ENCODE measurements around the gene NTN4.

DNA sequence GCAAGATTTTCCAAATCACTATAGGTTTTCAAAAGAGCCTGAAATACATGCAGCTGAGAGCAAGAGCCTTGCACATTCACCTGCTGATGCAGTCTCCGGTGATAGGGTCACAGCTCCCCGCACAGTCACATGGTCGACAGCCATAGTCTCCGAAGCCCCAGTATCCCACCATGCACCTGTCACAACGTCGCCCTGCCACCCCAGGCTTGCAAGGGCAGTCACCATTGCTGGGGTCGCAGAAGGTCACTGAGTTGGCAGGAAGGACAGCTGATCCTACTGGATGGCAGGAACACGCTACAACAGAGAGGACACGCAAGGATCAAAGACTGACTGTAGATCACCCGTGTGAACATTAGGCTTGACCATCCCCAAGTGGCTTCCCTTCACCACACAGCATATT lies 107.1 kb downstream of the NTN4 start:
- TF ChIP-seq, protein P1, sequence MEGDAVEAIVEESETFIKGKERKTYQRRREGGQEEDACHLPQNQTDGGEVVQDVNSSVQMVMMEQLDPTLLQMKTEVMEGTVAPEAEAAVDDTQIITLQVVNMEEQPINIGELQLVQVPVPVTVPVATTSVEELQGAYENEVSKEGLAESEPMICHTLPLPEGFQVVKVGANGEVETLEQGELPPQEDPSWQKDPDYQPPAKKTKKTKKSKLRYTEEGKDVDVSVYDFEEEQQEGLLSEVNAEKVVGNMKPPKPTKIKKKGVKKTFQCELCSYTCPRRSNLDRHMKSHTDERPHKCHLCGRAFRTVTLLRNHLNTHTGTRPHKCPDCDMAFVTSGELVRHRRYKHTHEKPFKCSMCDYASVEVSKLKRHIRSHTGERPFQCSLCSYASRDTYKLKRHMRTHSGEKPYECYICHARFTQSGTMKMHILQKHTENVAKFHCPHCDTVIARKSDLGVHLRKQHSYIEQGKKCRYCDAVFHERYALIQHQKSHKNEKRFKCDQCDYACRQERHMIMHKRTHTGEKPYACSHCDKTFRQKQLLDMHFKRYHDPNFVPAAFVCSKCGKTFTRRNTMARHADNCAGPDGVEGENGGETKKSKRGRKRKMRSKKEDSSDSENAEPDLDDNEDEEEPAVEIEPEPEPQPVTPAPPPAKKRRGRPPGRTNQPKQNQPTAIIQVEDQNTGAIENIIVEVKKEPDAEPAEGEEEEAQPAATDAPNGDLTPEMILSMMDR (IDR thresholded peaks at IDR 0.05 in 4 of 5, conservative IDR thresholded peaks at IDR 0.05 in 1 of 5), result no peak
- no peak for TF ChIP-seq POLR2A (IDR thresholded peaks at IDR 0.05)
